ENCODE results near the gene SPATA19.
A peak's percentile ranks its signal among the peaks of the same experiment; 100 is the strongest.

Gene SPATA19

DNA sequence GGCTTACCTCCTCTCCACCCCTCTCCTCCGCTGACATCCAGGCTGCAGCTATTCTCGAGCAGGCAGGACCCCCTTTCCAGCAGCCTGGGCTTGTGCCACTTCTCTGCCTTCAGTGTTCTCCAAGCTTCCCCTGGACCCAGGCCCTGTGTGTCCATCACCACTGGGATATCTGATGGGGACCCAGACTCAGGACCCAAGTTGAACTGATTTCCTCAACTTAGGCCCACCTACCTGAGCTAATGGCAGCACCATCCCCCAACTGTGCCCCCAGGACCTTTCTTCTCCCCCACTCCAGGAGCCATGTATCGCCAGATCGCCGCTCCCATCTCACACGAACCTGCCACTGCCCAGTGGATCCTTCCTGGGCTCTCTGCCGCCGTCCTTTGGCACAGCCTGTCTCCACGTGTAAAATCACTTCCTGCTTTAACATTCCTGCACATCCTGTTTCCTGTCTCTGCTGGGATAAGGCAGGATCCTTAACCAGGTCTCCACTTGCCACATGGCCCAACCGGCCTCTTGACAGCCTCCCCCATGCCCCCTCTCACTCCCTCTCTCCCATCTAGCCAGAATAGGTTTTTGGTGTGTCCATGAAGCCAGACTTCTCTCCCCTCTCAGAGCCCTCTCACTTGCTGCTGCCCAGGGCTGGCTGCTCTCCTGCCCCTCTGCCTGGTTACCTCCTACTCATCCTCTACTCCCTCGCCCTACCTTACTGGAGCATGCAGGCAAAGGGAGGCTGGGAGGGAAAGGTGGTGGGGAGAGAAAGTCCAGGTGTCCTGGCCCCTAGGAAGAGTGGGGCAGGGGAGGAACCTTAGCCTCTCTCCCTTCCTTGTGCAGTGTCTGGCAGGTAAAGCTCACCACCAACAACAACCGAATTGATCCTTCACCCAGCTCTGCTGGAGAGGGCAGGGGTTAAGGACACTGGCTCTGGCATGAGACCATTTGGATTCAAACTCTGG lies 9.4 kb downstream of the SPATA19 start:
- DNase-seq (ENCODE audit: extremely low read depth in 1 of 2, low read depth in 1 of 2), result no peak

DNA sequence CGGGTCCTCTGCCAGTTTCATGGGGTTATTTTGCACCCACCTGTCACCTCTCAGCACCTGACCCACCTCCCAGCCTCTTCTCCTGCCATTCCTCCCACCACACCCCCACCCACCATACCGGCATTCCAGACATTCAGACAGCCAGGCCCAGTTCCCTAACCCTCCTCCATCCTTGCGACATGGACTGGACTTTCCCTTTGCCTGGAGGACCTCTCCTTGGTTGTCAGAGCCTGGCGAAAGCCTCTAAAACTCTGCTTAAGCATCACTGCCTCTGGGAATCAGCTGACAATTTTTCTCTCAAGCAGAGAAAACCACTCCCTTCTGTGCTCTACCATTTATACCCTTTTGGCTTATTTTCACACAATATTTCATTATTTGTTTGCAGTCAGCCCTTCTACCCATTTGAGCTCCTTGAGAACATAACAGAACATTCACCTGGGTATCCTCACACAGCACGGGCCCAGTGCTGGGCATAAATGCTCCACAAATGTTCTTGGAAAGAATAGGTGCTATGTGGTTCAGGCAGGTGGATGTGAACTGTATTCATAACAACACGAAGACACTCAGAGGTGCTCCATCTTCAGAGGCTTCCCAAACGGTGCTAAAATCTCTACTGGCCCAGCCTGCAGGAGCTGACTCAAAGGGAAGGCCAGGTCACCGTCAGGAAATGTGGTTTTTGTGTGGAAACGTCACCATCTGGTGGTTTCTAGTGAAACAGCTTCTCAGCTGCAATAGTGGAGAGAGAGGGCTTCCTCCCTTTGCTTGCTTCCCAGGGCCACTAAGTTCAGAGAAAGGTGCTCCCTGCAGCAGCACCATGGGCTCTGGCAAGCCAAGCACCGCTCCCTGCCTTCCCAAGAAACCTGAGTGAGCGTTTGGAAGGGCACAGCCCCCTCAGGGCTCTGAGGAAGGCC lies 10.4 kb downstream of the SPATA19 start:
- peak; percentile 14 to 47 for DNase-seq (ENCODE audit: extremely low read depth in 1 of 2, low read depth in 1 of 2)

DNA sequence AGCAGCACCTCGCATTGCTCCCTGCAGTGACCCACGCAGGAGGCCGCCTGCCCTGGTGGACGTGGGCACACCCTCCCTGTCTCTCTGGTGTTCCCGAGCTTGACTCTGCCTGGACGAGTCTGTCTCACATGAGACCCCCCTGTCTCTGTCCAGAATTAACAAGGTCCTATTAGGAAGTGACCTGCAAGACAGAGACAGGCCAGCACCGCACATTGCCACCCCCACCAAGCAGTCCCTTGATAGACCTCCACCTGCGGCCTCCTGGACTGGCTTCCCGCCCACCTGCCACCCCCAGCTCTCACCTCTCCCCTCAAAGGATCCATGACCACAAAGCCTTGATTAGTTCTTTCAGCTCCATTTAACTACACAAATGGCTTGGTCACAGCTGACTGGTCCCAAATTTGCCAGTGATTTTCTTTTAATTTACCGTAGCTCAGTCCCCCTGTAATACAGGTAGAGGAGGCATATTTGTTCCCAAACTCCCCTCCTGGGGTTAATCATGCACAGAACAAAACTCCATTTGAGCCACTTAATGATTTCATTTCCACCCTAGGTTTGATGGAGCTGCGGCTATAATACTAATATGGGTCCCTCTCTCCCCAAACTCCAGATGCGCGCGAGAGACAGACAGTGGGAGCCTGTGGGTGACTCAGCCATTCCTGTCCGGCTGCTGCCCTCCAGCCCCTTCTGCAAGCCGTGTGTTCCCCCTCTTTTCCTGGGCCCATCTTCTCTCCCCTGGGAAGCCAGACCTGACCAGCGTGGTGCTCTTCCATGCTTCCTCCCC lies 11.2 kb downstream of the SPATA19 start:
- no peak for DNase-seq (ENCODE audit: extremely low read depth in 1 of 2, low read depth in 1 of 2)

DNA sequence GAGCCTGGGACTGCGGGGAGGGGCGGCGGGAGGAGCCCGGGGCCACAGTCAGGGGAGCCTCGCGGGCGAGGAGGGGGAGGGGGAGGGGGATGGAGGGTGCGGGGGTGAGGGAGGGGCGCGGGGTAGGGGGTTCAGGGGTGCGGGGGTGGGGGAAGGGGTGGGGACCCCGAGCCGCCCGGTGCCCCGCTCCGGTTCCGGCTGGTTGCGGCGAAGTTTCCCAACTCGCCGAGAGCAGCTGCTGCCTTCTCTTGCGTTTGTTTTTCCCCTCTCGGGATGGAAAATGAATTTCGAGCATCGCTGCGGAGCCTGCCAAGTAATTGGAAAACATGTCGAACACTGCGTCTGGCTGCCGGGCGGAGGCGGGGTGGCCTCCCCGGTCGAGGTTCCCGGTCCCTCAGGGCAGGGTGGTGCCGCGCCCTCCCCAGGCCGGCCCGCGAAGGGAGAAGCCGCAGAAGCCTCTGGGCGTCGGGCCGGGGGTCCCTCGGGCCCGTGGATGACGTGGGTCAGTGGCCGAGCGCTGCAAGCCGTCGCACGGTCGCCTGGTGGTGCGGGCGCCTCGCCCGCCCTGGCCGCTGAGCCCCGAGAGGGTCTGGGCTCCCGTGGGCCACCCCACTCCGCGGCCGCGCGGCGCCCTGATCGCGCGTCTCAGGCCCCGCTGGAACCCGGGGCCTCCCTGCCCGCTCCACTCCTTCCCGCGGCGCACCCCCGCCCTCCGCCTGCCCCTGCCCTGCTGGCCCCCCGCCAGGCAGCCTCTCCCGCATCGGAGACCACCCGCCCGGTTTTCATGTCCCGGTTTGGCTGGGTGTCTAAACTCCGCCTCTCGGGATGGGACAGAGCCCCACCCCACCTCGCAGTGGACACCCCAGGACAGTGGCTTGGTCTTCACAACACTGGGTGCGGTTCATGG lies 12.1 kb downstream of the SPATA19 start:
- no peak for DNase-seq (ENCODE audit: extremely low read depth in 1 of 2, low read depth in 1 of 2)

DNA sequence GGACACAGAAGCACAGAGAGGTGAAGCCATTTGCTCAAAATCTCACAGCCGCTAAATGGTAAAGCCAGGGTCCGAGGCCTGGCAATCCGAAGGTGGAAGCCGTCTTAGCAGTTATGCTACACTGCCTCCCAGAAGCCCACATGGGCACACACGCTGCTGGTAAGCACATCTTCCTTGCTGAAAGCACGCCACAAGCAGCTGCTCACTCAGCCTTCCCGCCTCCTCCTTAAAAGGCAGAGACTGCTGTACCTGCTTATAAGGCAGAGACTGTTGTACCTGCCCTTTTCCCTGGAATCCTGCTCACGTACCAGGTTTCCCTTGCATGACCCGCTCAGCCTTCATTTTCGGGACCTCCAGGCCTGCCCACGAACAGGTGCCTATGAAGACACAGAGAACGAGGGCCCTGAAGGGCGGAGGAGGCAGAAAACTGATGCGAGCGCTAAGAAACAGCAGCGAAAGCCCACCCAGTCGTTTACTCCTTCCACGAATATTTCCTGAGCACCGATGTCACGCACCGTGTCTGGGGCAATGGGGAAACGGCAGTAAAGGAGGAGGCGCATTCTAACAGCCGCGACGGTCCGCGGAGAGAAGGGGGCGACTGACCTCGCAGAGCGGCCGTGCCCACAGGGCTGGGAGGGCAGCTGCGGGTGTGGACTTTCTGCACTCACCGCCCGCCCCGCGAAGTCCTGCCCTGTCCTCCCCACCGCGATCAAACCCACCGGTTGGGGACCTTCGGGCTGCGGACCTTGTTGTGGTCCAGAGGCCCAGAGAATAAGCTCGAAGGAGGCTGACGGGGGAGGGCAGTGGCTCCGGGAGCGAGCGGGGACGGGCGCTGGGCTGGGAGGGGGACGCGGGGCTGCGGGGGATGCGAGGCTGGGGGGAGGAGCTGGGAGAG lies 13.0 kb downstream of the SPATA19 start:
- no peak for DNase-seq (ENCODE audit: extremely low read depth in 1 of 2, low read depth in 1 of 2)

DNA sequence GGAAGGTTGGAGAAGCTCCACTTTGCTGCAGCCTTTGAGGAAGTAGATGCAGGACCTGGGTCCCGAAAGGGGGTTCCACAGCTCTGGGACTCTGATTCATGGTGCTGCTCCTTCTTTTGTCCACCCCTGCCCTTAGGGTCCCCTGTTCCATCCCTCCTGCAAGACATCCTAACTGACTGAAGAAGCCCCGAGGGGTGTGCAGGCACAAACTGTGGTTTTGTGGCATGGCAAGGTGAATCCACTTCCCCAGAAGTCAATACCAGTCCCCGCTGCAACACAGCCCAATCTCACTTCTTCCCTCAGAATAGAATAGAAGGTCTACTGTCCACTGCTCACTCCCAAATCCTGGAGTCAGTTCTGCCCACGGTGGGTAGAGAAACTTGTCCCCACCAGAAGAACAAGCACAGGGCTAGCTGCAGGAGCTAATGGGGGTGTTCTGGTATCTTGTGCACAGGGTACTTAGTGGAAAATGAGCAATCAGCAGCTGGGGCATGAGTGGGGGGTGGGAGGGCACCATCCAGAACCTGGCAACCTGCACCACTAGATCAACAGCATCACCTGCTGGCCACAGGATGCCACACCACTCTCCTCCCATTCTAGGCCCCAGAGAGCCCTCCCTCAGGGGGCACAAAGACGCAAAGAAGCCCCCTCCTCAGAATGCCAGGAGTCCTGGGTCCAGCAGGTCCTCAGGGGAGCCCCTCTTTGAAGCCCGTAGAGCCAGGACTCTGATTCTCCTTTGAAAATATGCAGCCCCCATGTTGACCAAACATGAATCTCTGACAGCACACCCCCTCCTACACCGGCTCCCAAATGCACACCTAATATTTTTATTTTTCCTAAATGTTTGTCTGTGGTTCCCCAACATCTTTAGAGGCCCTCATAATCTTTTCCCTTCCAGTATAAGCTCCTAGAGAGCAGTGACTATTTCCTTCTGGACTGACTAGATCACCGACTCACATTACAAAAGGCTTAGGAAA lies 14.1 kb downstream of the SPATA19 start:
- DNase-seq (ENCODE audit: extremely low read depth in 1 of 2, low read depth in 1 of 2), result no peak

DNA sequence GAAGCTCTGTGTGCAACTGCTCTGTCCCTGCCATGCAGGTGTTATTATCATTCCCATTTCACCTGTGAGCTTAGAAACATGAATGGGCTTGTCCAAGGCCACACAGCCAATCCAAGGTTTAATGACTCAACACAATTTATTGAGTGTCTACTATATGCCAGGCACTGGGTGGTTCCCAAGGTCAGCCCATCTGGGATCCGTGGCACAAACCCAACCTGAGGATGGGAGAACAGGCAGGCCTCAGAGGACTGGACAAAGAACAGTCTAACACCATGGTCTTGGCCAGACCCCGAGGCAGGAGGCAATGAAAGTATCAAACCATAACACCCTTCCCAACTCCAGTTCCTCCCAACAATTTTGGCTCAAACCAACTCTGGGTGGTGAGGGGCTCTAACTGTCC lies 15.7 kb downstream of the SPATA19 start:
- no peak for DNase-seq (ENCODE audit: extremely low read depth in 1 of 2, low read depth in 1 of 2)

DNA sequence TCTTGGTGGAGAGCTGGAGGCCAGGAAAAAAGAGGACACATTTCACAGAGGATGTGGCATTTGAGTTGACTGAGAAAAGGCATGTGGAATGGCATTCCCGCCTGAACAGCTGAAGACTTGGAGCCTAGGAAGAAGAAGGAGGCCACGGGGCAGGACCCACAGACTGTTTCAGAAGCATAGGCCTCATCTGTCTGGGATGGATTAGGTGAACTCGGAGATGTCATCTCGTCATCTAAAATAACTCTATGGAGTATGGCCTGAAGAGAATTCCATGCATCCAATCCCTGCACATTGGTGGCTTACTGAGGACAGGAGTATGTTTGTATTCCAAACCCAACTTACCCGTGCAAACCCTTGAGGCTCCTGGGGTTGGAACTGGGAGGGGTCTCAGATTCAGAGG lies 16.4 kb downstream of the SPATA19 start:
- no peak for DNase-seq (ENCODE audit: extremely low read depth in 1 of 2, low read depth in 1 of 2)

DNA sequence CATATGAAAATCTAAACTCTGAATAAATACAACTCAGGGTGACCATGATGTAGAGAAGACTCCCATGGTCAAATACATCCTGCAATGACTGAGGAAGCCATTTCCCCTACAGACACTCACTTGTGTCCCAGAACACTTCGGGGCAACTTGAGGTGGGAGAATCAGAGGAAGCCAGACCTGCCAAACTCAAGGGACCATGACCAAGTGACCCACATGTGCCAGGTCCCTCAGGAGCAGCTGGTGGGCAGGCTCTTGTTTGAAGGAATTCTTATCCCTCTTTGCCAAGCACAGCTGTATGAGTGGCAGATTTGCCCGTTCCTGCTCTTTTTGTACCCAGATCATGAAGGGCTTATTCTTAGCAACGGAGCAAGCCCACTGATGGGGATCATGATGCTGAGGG lies 17.8 kb downstream of the SPATA19 start:
- DNase-seq (ENCODE audit: extremely low read depth in 1 of 2, low read depth in 1 of 2), result no peak

DNA sequence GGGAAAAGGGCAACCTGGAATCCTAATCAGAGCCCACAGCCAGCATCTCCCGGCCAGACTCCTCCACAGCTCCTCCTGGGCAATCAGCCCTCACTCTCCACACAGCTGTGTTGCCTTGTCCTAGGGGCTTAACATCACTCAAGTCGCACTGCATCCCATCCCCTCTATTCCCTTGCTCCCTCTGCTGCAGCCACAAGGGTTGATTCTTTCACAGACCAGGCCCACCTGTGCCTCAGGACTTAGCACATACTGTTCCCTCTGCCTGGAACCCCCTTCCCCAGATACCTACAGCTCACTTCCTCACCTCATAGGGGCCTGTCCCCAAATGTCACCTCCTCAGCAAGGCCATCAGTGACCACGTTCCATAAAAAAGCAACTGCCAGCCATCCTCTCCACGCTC lies 18.4 kb downstream of the SPATA19 start:
- DNase-seq (ENCODE audit: extremely low read depth in 1 of 2, low read depth in 1 of 2), result no peak

DNA sequence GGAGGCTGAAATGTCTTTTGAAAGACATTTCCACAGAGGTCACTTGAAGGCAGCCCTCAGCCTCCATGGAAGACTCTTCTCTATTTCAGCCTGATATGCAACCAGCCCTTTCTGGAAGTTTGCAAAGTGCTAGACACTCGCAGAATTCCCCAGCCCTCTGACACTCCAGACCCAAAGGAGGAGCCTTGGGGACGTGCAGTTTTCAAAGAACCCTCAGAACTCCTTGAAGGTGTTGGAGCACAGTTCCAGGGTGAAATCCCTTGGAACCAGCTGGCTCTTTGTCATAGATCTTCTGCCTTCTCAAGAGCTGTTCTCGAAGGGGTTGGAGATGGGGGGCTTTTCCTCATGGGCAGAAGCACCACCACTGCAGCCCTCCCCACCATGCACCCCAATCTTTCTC lies 19.6 kb downstream of the SPATA19 start:
- DNase-seq (ENCODE audit: extremely low read depth in 1 of 2, low read depth in 1 of 2), result no peak

DNA sequence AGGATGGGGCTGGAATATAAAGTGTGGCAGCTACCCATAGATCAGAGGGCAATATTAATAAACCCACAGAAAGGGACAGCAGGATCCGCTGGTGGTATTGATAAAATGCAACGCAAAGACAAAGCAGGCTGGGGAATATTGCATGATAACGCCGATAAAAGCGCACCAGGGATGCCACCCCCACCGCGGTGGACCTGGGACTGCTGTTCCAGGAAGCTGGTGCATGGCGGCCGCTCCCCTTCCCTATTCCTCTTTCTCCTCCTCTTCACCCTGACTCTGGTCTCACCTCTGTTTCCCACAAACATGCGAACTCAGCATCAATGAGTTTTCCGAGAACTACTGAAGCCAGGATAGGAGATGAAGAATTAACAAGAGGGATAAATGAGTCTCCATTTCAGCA lies 20.2 kb downstream of the SPATA19 start:
- no peak for DNase-seq (ENCODE audit: extremely low read depth in 1 of 2, low read depth in 1 of 2)

DNA sequence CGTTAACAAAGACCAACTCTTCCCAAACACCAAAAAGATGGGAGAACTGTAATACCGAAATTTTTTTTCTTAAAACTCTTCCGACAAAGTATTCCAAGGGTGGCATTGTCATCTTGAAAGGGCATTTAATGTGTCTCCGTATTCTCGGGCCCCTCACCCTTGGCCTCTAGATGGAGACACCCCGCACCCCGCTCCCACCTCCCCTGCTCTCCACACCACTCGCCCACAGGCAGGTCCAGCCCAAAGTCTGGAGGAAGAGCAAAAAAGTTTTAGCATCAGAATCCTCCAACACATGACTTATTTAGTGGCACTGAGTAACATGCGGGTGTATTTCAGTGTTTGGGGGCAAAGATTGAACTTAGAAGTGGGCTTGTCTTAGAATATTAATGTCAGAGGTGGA lies 20.7 kb downstream of the SPATA19 start:
- no peak for DNase-seq (ENCODE audit: extremely low read depth in 1 of 2, low read depth in 1 of 2)

DNA sequence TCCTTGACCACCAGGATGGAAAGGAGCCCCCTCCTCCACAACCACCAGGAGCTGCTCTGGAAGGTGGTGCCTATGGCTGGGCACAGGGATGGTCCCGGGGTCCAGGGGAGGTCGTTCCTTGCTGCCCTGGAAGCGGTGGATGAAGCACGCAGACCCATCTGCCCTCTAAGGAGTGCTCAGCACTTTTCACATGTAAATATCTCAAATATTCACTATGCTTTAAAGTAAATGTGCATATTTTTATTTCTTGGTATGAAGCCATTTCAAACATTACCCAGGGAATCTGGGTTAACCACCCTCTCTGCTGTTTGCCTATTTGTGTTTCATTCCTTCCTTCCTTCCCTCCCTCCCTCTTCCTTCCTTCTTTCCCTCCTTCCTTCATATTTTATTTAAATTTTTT lies 21.7 kb downstream of the SPATA19 start:
- DNase-seq (ENCODE audit: extremely low read depth in 1 of 2, low read depth in 1 of 2), result no peak

DNA sequence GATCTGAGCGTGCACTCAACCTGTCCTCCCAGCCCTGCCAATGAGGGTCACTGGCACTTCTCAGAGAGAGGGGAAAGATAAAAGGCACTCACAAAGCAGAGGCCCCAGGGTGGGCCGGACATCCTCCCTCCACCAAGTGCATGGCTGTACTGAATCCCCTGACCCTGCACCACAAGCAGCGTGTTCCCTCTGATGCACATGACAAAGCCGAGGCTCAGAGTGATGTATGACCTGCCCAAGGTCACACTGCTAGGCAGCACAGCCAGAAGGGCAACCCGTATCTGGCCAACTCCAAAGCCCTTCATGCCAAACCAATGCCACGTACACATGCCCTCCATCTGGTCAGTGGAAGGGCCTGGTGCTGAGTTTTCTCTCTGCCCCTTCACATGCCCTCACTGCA lies 22.1 kb downstream of the SPATA19 start:
- no peak for DNase-seq (ENCODE audit: extremely low read depth in 1 of 2, low read depth in 1 of 2)

DNA sequence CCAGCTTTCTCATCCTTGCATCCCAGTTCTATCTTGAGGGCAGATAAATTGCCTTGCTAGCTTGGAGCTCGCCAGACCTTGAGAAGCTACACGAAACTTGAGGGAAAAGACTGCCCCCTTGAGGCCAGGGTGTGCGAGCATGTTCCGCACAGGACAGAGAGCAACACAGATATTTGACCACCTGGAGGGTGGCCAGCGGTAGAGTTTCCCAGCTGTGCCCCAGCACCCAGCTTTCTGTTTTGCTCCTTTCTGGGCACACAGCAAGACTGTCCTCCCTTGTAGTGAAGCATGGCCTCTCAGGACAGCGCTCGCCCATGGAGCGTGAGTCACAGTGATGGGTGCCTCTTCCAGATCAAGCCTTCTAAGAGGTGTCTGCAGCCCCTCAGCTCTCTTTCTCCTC lies 23.5 kb downstream of the SPATA19 start:
- DNase-seq (ENCODE audit: extremely low read depth in 1 of 2, low read depth in 1 of 2), result no peak

DNA sequence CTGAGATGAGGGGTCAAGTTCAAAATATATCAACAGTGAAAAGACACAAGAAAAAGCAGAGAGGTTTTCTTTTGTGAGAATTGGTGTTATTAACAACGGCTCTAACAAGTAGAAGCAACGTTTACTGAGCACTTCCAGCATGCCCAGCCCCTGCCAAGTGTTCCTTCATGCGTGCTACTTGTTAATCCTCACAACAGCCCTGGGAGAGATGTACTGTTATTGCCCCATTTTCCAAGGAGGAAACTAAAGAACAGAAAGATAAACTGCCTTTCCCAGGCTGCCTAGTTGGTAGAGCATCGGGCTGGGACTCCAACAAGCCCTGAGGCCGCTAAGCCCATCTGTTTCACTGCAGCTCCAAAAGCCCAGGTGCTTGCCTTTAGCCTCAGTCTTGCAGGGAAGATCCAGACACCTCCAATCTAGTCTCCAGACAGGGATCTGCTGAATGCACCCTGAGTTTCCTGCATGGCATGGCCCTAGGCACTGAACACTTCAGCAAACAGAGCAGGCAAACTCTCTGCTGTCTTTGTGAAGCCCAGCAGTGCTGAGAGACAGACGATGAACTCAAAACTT lies 25.5 kb downstream of the SPATA19 start:
- DNase-seq (ENCODE audit: extremely low read depth in 1 of 2, low read depth in 1 of 2), result no peak

DNA sequence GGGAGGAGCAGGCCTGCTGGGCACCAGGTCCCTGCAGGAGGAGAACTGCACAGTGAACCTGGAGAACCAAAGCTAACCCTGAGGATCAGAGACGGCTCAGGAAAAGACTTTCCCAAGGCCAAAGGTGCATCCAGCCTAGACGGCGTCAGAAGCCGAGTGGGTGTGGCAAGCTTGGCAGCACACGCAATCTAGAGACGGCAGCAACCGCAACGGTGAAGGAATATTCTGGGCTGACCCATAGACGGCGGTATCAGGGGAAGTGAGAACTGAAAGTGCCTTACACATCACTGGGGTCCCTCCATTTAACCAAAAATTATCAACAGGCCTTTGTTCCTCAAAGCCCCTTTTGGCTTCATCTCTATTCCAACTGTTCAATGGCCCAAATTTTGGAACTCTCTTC lies 26.2 kb downstream of the SPATA19 start:
- no peak for DNase-seq (ENCODE audit: extremely low read depth in 1 of 2, low read depth in 1 of 2)

All from stimulated activated CD8-positive, alpha-beta memory T cell treated with anti-CD3 and anti-CD28 coated beads, Interleukin-7, amount 100 ng/mL, for 48 hours (primary cell).